ENCODE results near the gene ANP32A. TPM values are rescaled to one million over a fixed set of nuclear protein-coding genes. Genes with fewer than 3 reads are reported as not detected.

The ANP32A gene
- total RNA-seq, 2 experiments from 2014 or later = 55.1 to 57.3 TPM

- peak overlapping the region; percentile 52 for H3K4me3 Mint-ChIP-seq
- peaks cover 100% of the 10 kb centered on the region for H3K4me1 Mint-ChIP-seq (ENCODE audit: low read depth)
- CTCF ChIA-PET = interaction anchor here (1.0 to 2.1 kb wide), 4 partner anchors 10 to 81 kb away, joined by 3 to 8 read pairs (median 4); no protein-coding TSS in a partner anchor
- intact Hi-C loops (cut with DNase I, micrococcal nuclease) = no loop called here
- Histone ChIP-seq H3K4me3 (ENCODE audit: low read length) (no peak overlapping the region), H3K4me1 (ENCODE audit: insufficient read depth, low read length) (peaks cover 92% of the 10 kb centered on the region), H3K27ac (ENCODE audit: low read depth in 1 of 2, low read length in 2 of 2) (no peak overlapping the region), H3K27me3 (ENCODE audit: control insufficient read depth in 1 of 2, insufficient read depth in 2 of 2, low read length in 2 of 2) (no peaks in the 10 kb centered on the region), H3K9me3 (ENCODE audit: control insufficient read depth in 1 of 2, insufficient read depth in 1 of 2, low read length in 2 of 2) (no peaks in the 10 kb centered on the region), H3K36me3 (ENCODE audit: insufficient read depth, low read length) (peaks cover 6% of the 10 kb centered on the region)
- TF ChIP-seq, protein P1, sequence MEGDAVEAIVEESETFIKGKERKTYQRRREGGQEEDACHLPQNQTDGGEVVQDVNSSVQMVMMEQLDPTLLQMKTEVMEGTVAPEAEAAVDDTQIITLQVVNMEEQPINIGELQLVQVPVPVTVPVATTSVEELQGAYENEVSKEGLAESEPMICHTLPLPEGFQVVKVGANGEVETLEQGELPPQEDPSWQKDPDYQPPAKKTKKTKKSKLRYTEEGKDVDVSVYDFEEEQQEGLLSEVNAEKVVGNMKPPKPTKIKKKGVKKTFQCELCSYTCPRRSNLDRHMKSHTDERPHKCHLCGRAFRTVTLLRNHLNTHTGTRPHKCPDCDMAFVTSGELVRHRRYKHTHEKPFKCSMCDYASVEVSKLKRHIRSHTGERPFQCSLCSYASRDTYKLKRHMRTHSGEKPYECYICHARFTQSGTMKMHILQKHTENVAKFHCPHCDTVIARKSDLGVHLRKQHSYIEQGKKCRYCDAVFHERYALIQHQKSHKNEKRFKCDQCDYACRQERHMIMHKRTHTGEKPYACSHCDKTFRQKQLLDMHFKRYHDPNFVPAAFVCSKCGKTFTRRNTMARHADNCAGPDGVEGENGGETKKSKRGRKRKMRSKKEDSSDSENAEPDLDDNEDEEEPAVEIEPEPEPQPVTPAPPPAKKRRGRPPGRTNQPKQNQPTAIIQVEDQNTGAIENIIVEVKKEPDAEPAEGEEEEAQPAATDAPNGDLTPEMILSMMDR (IDR thresholded peaks at IDR 0.05) = no peak
- peaks cover 17% of the 10 kb centered on the region for H3K36me3 Mint-ChIP-seq (ENCODE audit: low read depth)
- POLR2A ChIA-PET = interaction anchor here (0.9 to 3.1 kb wide), 10 partner anchors 8 to 518 kb away, joined by 3 to 94 read pairs (median 4); partner anchors contain the start of genes ANP32A and FEM1B
- peak overlapping the region; percentile 76 for H3K27ac Mint-ChIP-seq
- no peaks in the 10 kb centered on the region for H3K27me3 Mint-ChIP-seq
- ATAC-seq (ENCODE audit: poor library complexity) (no peak), DNase-seq (peak in 2 of 14 experiments; percentile 16 to 33)
- H3K9me3 Mint-ChIP-seq = no peaks in the 10 kb centered on the region
Observed at GRCh38 chr15:68794863-68795262, 25.8 kb downstream of the ANP32A start.

DNA sequence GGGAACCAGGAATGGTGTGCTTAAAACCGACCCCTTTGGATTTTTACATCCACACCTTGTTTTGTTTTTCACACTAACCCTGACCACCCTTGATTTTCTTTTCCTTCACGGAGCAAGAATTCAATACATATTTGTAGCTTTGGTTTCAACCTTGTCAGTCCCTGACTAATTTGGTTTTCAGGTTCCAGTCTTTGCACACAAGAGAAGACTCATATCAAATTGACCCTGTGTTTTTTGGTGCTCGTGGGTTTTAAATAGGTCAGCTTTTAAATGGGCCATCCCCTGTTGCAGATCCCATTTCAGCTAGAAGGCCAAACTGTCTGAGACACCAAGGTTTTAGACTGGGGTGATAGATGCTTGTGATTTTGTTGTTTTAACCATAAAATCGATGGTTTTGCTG lies 26.4 kb downstream of the ANP32A start:
- TF ChIP-seq, protein P1 (IDR thresholded peaks at IDR 0.05) = no peak
- ChIA-PET POLR2A (interaction anchor here (0.9 to 3.1 kb wide), 3 partner anchors 9 to 24 kb away, joined by 3 to 94 read pairs (median 3); partner anchors contain the start of gene ANP32A), CTCF (interaction anchor here (1.2 to 2.1 kb wide), 3 partner anchors 11 to 131 kb away, joined by 3 to 6 read pairs (median 3); no protein-coding TSS in a partner anchor)
- Mint-ChIP-seq H3K4me3 (no peak overlapping the region), H3K4me1 (ENCODE audit: low read depth) (peaks cover 95% of the 10 kb centered on the region), H3K27ac (peak overlapping the region; percentile 76), H3K9me3 (no peaks in the 10 kb centered on the region), H3K36me3 (ENCODE audit: low read depth) (peaks cover 12% of the 10 kb centered on the region), H3K27me3 (no peaks in the 10 kb centered on the region)
- Histone ChIP-seq H3K27me3 (ENCODE audit: control insufficient read depth in 1 of 2, insufficient read depth in 2 of 2, low read length in 2 of 2) (no peaks in the 10 kb centered on the region), H3K9me3 (ENCODE audit: control insufficient read depth in 1 of 2, insufficient read depth in 1 of 2, low read length in 2 of 2) (no peaks in the 10 kb centered on the region), H3K27ac (ENCODE audit: low read depth in 1 of 2, low read length in 2 of 2) (peak overlapping the region in 1 of 2 donors; percentile 36), H3K4me1 (ENCODE audit: insufficient read depth, low read length) (peaks cover 98% of the 10 kb centered on the region), H3K36me3 (ENCODE audit: insufficient read depth, low read length) (peaks cover 11% of the 10 kb centered on the region), H3K4me3 (ENCODE audit: low read length) (no peak overlapping the region)
- intact Hi-C loops (cut with DNase I, micrococcal nuclease) = no loop called here
- no peak for ATAC-seq (ENCODE audit: poor library complexity)
- DNase-seq = no peak

GRCh38 chr15:68793776-68794175 lies 26.9 kb downstream of the ANP32A start:
- ChIA-PET POLR2A (interaction anchor here (1.1 to 3.1 kb wide), 2 partner anchors 20 to 25 kb away, joined by 3 to 94 read pairs; partner anchors contain the start of gene ANP32A), CTCF (interaction anchor here (1.2 to 1.4 kb wide), 2 partner anchors 82 to 131 kb away, joined by 3 read pairs; no protein-coding TSS in a partner anchor)
- Histone ChIP-seq H3K9me3 (ENCODE audit: control insufficient read depth in 1 of 2, insufficient read depth in 1 of 2, low read length in 2 of 2) (no peaks in the 10 kb centered on the region), H3K36me3 (ENCODE audit: insufficient read depth, low read length) (peaks cover 14% of the 10 kb centered on the region), H3K27me3 (ENCODE audit: control insufficient read depth in 1 of 2, insufficient read depth in 2 of 2, low read length in 2 of 2) (no peaks in the 10 kb centered on the region), H3K27ac (ENCODE audit: low read depth in 1 of 2, low read length in 2 of 2) (no peak overlapping the region), H3K4me1 (ENCODE audit: insufficient read depth, low read length) (peaks cover 99% of the 10 kb centered on the region), H3K4me3 (ENCODE audit: low read length) (no peak overlapping the region)
- no peak for ATAC-seq (ENCODE audit: poor library complexity)
- Mint-ChIP-seq H3K36me3 (ENCODE audit: low read depth) (peaks cover 6% of the 10 kb centered on the region), H3K4me1 (ENCODE audit: low read depth) (peaks cover 90% of the 10 kb centered on the region), H3K9me3 (no peaks in the 10 kb centered on the region), H3K4me3 (no peak overlapping the region), H3K27ac (peak overlapping the region; percentile 76), H3K27me3 (no peaks in the 10 kb centered on the region)
- intact Hi-C loops (cut with DNase I, micrococcal nuclease) = no loop called here
- TF ChIP-seq, protein P1 (IDR thresholded peaks at IDR 0.05) = no peak
- no peak for DNase-seq
